WTC11 (cell line): ENCODE results near the gene SLC17A5. TPM values are rescaled to one million over a fixed set of nuclear protein-coding genes. Genes with fewer than 3 reads are reported as not detected.

Source experiments
- ATAC-seq: fragments of 200-7000 bp; cut with Tn5 transposase; 2 replicates; pipeline ENCODE4 v1.10.0; 2021; ENCODE audit warnings: mild to moderate bottlenecking, moderate library complexity
- CTCF ChIA-PET: fragments of 300-600 bp; sonication (Branson Sonifier 250); formaldehyde crosslinking; loops from one replicate; lab custom pipeline; 2021; ENCODE audit warnings: antibody characterized with exemption; lab: Charles Lee
- POLR2A ChIA-PET: fragments of 350-600 bp; sonication (Branson Sonifier 250); formaldehyde crosslinking; loops from one replicate; lab custom pipeline; 2021; ENCODE audit warnings: antibody characterized with exemption; lab: Charles Lee
- DNase-seq: peaks from one replicate; pipeline ENCODE4 v3.0.0; 2021; ENCODE audit warnings: low spot score
- H3K27ac Mint-ChIP-seq: 2 replicates; pipeline ENCODE4 v1.8.0; 2021; ENCODE audit warnings: mixed read lengths
- H3K27me3 Mint-ChIP-seq: 2 replicates; pipeline ENCODE4 v1.8.0; 2021; ENCODE audit warnings: low read depth, mild to moderate bottlenecking, moderate library complexity, mixed read lengths
- H3K36me3 Mint-ChIP-seq: 2 replicates; pipeline ENCODE4 v1.8.0; 2021; ENCODE audit warnings: mixed read lengths
- H3K4me1 Mint-ChIP-seq: 2 replicates; pipeline ENCODE4 v1.8.0; 2022; ENCODE audit warnings: mixed read lengths
- H3K4me3 Mint-ChIP-seq: 2 replicates; pipeline ENCODE4 v1.8.0; 2021; ENCODE audit warnings: mild to moderate bottlenecking, moderate library complexity, mixed read lengths
- H3K9me3 Mint-ChIP-seq: 2 replicates; pipeline ENCODE4 v1.8.0; 2021; ENCODE audit warnings: mixed read lengths
- AR ChIP-seq: fragments of 250-450 bp; sonication (Bioruptor Pico); IDR thresholded peaks from 2 replicates; pipeline ENCODE4 v1.9.0; 2021; ENCODE audit warnings: mild to moderate bottlenecking
- E2F4 ChIP-seq: sonication (generic); formaldehyde crosslinking; IDR thresholded peaks from 2 replicates; pipeline ENCODE4 v1.8.1; 2022; ENCODE audit warnings: low read depth, mild to moderate bottlenecking, moderate library complexity, missing genetic modification reagents, borderline replicate concordance
- ESRRA ChIP-seq: sonication (generic); formaldehyde crosslinking; IDR thresholded peaks from 2 replicates; pipeline ENCODE4 v1.8.1; 2022; ENCODE audit warnings: mild to moderate bottlenecking, missing genetic modification reagents, borderline replicate concordance
- GRHL2 ChIP-seq: fragments of 250-450 bp; sonication (Bioruptor Pico); IDR thresholded peaks from 2 replicates; pipeline ENCODE4 v1.8.0; 2022; ENCODE audit warnings: mild to moderate bottlenecking, moderate library complexity; ENCODE audit not compliant: insufficient replicate concordance, severe bottlenecking
- HMGA2 ChIP-seq: fragments of 250-450 bp; sonication (Bioruptor Pico); IDR thresholded peaks from 2 replicates; pipeline ENCODE4 v1.4.0; 2021; ENCODE audit warnings: mild to moderate bottlenecking, moderate library complexity
- NFATC4 ChIP-seq: fragments of 250-450 bp; sonication (Bioruptor Pico); IDR thresholded peaks from 2 replicates; pipeline ENCODE4 v1.9.0; 2021; ENCODE audit warnings: mild to moderate bottlenecking
- RORB ChIP-seq: fragments of 250-450 bp; sonication (Bioruptor Pico); IDR thresholded peaks from 2 replicates; pipeline ENCODE4 v1.9.0; 2021; ENCODE audit warnings: mild to moderate bottlenecking
- SOX15 ChIP-seq: fragments of 250-450 bp; sonication (Bioruptor Pico); IDR thresholded peaks from 2 replicates; pipeline ENCODE4 v1.9.0; 2021; ENCODE audit warnings: mild to moderate bottlenecking
- TEAD4 ChIP-seq: sonication (generic); formaldehyde crosslinking; IDR thresholded peaks from 2 replicates; pipeline ENCODE4 v1.8.0; 2022; ENCODE audit warnings: mild to moderate bottlenecking, missing genetic modification reagents
- USF1 ChIP-seq: sonication (generic); formaldehyde crosslinking; IDR thresholded peaks from 2 replicates; pipeline ENCODE4 v1.8.0; 2022; ENCODE audit warnings: mild to moderate bottlenecking, missing genetic modification reagents
- ZBTB21 ChIP-seq: sonication (generic); formaldehyde crosslinking; IDR thresholded peaks from 2 replicates; pipeline ENCODE4 v1.8.1; 2023; ENCODE audit warnings: mild to moderate bottlenecking, missing genetic modification reagents, borderline replicate concordance
- ZNF219 ChIP-seq: sonication (generic); formaldehyde crosslinking; IDR thresholded peaks from 2 replicates; pipeline ENCODE4 v1.8.0; 2023; ENCODE audit warnings: missing genetic modification reagents, mild to moderate bottlenecking, borderline replicate concordance
- ZNF232 ChIP-seq: sonication (generic); formaldehyde crosslinking; IDR thresholded peaks from 2 replicates; pipeline ENCODE4 v1.8.0; 2022; ENCODE audit warnings: mild to moderate bottlenecking, missing genetic modification reagents
- ZNF263 ChIP-seq: sonication (generic); formaldehyde crosslinking; IDR thresholded peaks from 2 replicates; pipeline ENCODE4 v1.8.1; 2022; ENCODE audit warnings: low read depth, mild to moderate bottlenecking, moderate library complexity, missing genetic modification reagents
- total RNA-seq: library from RNA; stranded (reverse); gene quantifications from 3 replicates; pipeline ENCODE4 v1.2.3, GENCODE V29; 2021
- TF ChIP-seq, protein P1 (sequence below): sonication (generic); formaldehyde crosslinking; conservative IDR thresholded peaks from 2 replicates; pipeline ENCODE4 v1.8.1; 2023; ENCODE audit warnings: mild to moderate bottlenecking, low read depth, missing genetic modification reagents, moderate library complexity
- TF ChIP-seq, protein P2 (sequence below): sonication (generic); formaldehyde crosslinking; IDR thresholded peaks from 2 replicates; pipeline ENCODE4 v1.8.0; 2022; ENCODE audit warnings: missing genetic modification reagents
- TF ChIP-seq, protein P3 (sequence below): fragments of 200-600 bp; IDR thresholded peaks from 2 replicates; pipeline ENCODE4 v1.8.0; 2022; ENCODE audit warnings: antibody characterized with exemption

The SLC17A5 gene
- total RNA-seq, 1 experiment from 2014 or later: 9.3 TPM

GRCh38 chr6:73610444-73611275, 43.1 kb downstream of the SLC17A5 start (continued):
- no peak for TF ChIP-seq USF1

GRCh38 chr6:73608761-73609160, 45.0 kb downstream of the SLC17A5 start:
- Mint-ChIP-seq H3K4me1 (peaks cover 5% of the 10 kb centered on the region), H3K27ac (no peak overlapping the region), H3K36me3 (peaks cover 21% of the 10 kb centered on the region), H3K9me3 (no peaks in the 10 kb centered on the region), H3K27me3 (no peaks in the 10 kb centered on the region), H3K4me3 (no peak overlapping the region)
- ATAC-seq (no peak), DNase-seq (no peak)
- TF ChIP-seq ESRRA (no peak), RORB (CRISPR knock-in tag) (no peak), SOX15 (CRISPR knock-in tag) (no peak), E2F4 (CRISPR knock-in tag) (no peak)
- TF ChIP-seq, protein P1, sequence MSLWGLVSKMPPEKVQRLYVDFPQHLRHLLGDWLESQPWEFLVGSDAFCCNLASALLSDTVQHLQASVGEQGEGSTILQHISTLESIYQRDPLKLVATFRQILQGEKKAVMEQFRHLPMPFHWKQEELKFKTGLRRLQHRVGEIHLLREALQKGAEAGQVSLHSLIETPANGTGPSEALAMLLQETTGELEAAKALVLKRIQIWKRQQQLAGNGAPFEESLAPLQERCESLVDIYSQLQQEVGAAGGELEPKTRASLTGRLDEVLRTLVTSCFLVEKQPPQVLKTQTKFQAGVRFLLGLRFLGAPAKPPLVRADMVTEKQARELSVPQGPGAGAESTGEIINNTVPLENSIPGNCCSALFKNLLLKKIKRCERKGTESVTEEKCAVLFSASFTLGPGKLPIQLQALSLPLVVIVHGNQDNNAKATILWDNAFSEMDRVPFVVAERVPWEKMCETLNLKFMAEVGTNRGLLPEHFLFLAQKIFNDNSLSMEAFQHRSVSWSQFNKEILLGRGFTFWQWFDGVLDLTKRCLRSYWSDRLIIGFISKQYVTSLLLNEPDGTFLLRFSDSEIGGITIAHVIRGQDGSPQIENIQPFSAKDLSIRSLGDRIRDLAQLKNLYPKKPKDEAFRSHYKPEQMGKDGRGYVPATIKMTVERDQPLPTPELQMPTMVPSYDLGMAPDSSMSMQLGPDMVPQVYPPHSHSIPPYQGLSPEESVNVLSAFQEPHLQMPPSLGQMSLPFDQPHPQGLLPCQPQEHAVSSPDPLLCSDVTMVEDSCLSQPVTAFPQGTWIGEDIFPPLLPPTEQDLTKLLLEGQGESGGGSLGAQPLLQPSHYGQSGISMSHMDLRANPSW (CRISPR knock-in tag): no peak
- TF ChIP-seq, protein P2, sequence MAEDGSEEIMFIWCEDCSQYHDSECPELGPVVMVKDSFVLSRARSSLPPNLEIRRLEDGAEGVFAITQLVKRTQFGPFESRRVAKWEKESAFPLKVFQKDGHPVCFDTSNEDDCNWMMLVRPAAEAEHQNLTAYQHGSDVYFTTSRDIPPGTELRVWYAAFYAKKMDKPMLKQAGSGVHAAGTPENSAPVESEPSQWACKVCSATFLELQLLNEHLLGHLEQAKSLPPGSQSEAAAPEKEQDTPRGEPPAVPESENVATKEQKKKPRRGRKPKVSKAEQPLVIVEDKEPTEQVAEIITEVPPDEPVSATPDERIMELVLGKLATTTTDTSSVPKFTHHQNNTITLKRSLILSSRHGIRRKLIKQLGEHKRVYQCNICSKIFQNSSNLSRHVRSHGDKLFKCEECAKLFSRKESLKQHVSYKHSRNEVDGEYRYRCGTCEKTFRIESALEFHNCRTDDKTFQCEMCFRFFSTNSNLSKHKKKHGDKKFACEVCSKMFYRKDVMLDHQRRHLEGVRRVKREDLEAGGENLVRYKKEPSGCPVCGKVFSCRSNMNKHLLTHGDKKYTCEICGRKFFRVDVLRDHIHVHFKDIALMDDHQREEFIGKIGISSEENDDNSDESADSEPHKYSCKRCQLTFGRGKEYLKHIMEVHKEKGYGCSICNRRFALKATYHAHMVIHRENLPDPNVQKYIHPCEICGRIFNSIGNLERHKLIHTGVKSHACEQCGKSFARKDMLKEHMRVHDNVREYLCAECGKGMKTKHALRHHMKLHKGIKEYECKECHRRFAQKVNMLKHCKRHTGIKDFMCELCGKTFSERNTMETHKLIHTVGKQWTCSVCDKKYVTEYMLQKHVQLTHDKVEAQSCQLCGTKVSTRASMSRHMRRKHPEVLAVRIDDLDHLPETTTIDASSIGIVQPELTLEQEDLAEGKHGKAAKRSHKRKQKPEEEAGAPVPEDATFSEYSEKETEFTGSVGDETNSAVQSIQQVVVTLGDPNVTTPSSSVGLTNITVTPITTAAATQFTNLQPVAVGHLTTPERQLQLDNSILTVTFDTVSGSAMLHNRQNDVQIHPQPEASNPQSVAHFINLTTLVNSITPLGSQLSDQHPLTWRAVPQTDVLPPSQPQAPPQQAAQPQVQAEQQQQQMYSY (CRISPR knock-in tag): no peak
- ChIA-PET CTCF (no interaction called here), POLR2A (no interaction called here)

DNA sequence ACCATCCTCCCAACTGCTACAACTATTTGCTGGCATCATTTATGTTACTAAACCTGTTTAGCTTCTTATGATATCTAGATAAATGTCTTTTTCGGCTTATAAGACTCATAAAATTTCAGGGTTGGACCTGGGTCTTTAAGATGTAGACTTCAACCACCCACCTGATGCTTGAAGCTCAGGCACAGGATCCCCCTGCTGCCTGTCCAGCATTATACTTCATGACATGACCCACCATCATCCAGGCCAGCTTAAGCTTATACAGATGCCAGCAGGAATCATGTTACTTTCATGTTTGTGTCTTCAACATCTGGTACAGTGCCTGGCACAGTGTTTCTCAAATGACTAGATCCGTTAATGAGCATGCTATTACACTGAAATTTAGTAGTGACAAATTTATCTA, 47.4 kb downstream of the SLC17A5 start:
- DNase-seq (no peak), ATAC-seq (0 out of 2 replicates have a peak, but pooled peaks have one; percentile 36)
- 0 out of 2 replicates have a peak overlapping the region, but pooled peaks have one; percentile 4 for H3K27ac Mint-ChIP-seq
- H3K4me3 Mint-ChIP-seq: no peak overlapping the region
- peaks cover 5% of the 10 kb centered on the region for H3K4me1 Mint-ChIP-seq
- no peak for TF ChIP-seq ZNF232
- no peak for TF ChIP-seq SOX15 (CRISPR knock-in tag)
- TF ChIP-seq NFATC4: no peak
- TF ChIP-seq ZNF263 (CRISPR knock-in tag): no peak
- TF ChIP-seq HMGA2 (CRISPR knock-in tag): no peak
- TF ChIP-seq AR (CRISPR knock-in tag): no peak
- TF ChIP-seq GRHL2 (CRISPR knock-in tag): no peak
- TF ChIP-seq TEAD4 (CRISPR knock-in tag): no peak
- TF ChIP-seq, protein P3, sequence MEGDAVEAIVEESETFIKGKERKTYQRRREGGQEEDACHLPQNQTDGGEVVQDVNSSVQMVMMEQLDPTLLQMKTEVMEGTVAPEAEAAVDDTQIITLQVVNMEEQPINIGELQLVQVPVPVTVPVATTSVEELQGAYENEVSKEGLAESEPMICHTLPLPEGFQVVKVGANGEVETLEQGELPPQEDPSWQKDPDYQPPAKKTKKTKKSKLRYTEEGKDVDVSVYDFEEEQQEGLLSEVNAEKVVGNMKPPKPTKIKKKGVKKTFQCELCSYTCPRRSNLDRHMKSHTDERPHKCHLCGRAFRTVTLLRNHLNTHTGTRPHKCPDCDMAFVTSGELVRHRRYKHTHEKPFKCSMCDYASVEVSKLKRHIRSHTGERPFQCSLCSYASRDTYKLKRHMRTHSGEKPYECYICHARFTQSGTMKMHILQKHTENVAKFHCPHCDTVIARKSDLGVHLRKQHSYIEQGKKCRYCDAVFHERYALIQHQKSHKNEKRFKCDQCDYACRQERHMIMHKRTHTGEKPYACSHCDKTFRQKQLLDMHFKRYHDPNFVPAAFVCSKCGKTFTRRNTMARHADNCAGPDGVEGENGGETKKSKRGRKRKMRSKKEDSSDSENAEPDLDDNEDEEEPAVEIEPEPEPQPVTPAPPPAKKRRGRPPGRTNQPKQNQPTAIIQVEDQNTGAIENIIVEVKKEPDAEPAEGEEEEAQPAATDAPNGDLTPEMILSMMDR: no peak
- no peak for TF ChIP-seq ESRRA
- TF ChIP-seq ZBTB21 (CRISPR knock-in tag): no peak
- TF ChIP-seq ZNF219: no peak
- H3K36me3 Mint-ChIP-seq: peaks cover 19% of the 10 kb centered on the region
- POLR2A ChIA-PET: interaction anchor here (1.0 kb wide), 1 partner anchor 47 kb away, joined by 3 read pairs; the partner anchor contains the start of gene SLC17A5
- no peaks in the 10 kb centered on the region for H3K27me3 Mint-ChIP-seq
- CTCF ChIA-PET: interaction anchor here (1.3 to 2.1 kb wide), 2 partner anchors 11 to 58 kb away, joined by 5 to 7 read pairs; no protein-coding TSS in a partner anchor
- H3K9me3 Mint-ChIP-seq: no peaks in the 10 kb centered on the region
